ENCODE data around the gene NCR1.
"Not testable (repeated sequence)": the region's sequence is repeated elsewhere in the genome, so short reads cannot be mapped to it uniquely, and the experiment has no call there.

NCR1 gene

GRCh38 chr19:54916822-54917221, 10.9 kb downstream of the NCR1 start:
- no peak for FAIRE-seq

GRCh38 chr19:54918499-54918898, 12.6 kb downstream of the NCR1 start:
- FAIRE-seq: no peak

GRCh38 chr19:54919646-54920563, 14.0 kb downstream of the NCR1 start:
- FAIRE-seq: not testable (repeated sequence)

GRCh38 chr19:54921082-54921481, 15.1 kb downstream of the NCR1 start:
- FAIRE-seq: no peak

GRCh38 chr19:54923276-54923675, 17.3 kb downstream of the NCR1 start:
- no peak for FAIRE-seq

- no peak for FAIRE-seq
Measured at GRCh38 chr19:54928299-54928698, 22.4 kb downstream of the NCR1 start.

- FAIRE-seq: no peak
Measured at GRCh38 chr19:54937926-54938325, 32.0 kb downstream of the NCR1 start.

GRCh38 chr19:54938906-54939305, 33.0 kb downstream of the NCR1 start:
- no peak for FAIRE-seq

- FAIRE-seq: not testable (repeated sequence)
Measured at GRCh38 chr19:54939538-54939937, 33.6 kb downstream of the NCR1 start.

GRCh38 chr19:54943772-54944361, 37.9 kb downstream of the NCR1 start:
- not testable (repeated sequence) for FAIRE-seq

GRCh38 chr19:54947381-54947780, 41.4 kb downstream of the NCR1 start, which contains the start of gene NLRP7:
Gene NLRP7, minus strand, starts transcription at chr19:54947530.
- no peak for FAIRE-seq

GRCh38 chr19:54949412-54949811, 43.5 kb downstream of the NCR1 start:
- no peak for FAIRE-seq

- not testable (repeated sequence) for FAIRE-seq
Measured at GRCh38 chr19:54950580-54950979, 44.6 kb downstream of the NCR1 start.

- no peak for FAIRE-seq
Measured at GRCh38 chr19:54952591-54953344, 46.8 kb downstream of the NCR1 start.

GRCh38 chr19:54953345-54953713, 47.4 kb downstream of the NCR1 start:
- not testable (repeated sequence) for FAIRE-seq

GRCh38 chr19:54955376-54955775, 49.4 kb downstream of the NCR1 start:
- FAIRE-seq: no peak

- FAIRE-seq: no peak
Measured at GRCh38 chr19:54959840-54960239, 53.9 kb downstream of the NCR1 start.

Measured in G401.6 (cell line).